ENCODE measurements around the gene RAP1A. TPM values are rescaled to one million over a fixed set of nuclear protein-coding genes. Genes with fewer than 3 reads are reported as not detected.

RAP1A gene
- total and polyA plus RNA-seq, 2 donors (not counting 3 experiments of a cell fraction or from before 2014, with no cell fraction given): 17.8 to 56.4 TPM

DNA sequence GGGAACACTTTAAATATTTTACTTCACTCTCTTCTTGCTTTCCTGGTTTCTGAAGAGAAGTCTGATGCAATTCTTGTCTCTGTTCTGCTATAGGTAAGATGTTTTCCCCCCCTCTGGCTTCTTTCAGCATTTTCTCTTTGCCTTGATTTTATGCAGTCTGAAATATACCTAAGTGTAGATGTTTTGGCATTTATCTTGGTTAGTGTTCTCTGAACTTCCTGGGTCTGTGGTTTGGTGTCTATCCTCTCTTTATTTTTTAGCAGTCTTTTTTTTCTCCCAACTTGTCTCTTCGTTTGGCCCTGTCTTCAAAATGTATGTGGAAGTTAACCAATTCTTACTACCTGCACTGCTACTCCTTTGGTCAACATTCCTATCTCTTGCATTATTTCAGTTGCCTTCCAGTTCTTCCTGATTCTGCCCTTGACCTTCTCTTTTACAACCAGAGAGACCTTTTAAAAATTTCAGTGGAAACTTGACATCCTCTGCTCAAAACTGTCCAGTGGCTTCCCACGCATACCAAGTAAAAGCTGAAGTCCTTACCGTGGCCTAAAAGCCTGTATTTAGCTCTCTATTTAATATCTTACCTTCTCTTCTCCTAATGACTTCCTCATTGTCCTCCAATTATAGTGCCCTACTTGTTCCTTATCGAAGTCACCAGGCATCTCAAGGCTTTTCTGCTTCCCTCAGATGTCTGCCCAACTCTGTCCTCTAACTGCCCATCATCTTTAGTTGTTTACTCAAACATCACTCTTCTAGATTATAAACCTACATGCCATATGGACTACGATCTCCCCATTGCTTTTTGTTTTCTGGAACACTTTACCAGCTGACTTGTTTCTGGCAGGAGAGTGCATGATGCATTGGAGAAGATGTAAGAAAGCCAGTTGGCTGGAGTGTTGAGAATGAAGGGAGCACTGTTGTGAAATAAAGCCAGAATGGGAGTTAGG, 40.9 kb downstream of the RAP1A start:
- H3K9me1 ChIP-seq (replicated peaks; ENCODE audit: control insufficient read depth, extremely low read depth, insufficient read depth, low read length): no peaks in the 10 kb centered on the region
- TF ChIP-seq GATA2 (IDR thresholded peaks at IDR 0.05; ENCODE audit: insufficient read depth, insufficient read length, low read depth, low read length) (no peak), MAX (IDR thresholded peaks at IDR 0.05; ENCODE audit: insufficient read depth, insufficient read length) (no peak), POLR2A (IDR thresholded peaks at IDR 0.05; ENCODE audit: low read depth, low read length) (no peak), JUN (IDR thresholded peaks at IDR 0.05; ENCODE audit: borderline replicate concordance, insufficient read depth, insufficient read length, low read depth) (no peak), FOS (IDR thresholded peaks at IDR 0.05; ENCODE audit: borderline replicate concordance, insufficient read depth, low read length) (no peak), POLR2AphosphoS5 (IDR thresholded peaks at IDR 0.05; ENCODE audit: insufficient read depth, low read depth, low read length) (no peak), EZH2 (IDR thresholded peaks at IDR 0.05; ENCODE audit: borderline replicate concordance, low read depth, low read length, severe bottlenecking) (no peak), MYC (IDR thresholded peaks at IDR 0.05; ENCODE audit: low read depth, low read length) (no peak)
- TF ChIP-seq, protein P1, sequence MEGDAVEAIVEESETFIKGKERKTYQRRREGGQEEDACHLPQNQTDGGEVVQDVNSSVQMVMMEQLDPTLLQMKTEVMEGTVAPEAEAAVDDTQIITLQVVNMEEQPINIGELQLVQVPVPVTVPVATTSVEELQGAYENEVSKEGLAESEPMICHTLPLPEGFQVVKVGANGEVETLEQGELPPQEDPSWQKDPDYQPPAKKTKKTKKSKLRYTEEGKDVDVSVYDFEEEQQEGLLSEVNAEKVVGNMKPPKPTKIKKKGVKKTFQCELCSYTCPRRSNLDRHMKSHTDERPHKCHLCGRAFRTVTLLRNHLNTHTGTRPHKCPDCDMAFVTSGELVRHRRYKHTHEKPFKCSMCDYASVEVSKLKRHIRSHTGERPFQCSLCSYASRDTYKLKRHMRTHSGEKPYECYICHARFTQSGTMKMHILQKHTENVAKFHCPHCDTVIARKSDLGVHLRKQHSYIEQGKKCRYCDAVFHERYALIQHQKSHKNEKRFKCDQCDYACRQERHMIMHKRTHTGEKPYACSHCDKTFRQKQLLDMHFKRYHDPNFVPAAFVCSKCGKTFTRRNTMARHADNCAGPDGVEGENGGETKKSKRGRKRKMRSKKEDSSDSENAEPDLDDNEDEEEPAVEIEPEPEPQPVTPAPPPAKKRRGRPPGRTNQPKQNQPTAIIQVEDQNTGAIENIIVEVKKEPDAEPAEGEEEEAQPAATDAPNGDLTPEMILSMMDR (IDR thresholded peaks at IDR 0.05; ENCODE audit: extremely low read depth in 1 of 2, insufficient read depth in 1 of 2, low read depth in 1 of 2, low read length in 2 of 2): no peak
- H3K27me3 ChIP-seq (ENCODE audit: control insufficient read depth in 2 of 2, insufficient read depth in 2 of 2, low read length in 2 of 2): no peaks in the 10 kb centered on the region
- dilution Hi-C loops (cut with MboI; ENCODE audit: extremely low pct_ligation_motif_present, low sequenced_read_pairs): no loop called here
- peaks cover 2% of the 10 kb centered on the region for H3K4me1 ChIP-seq (ENCODE audit: control insufficient read depth, extremely low read depth, insufficient read depth, low read length)
- BruUV-seq (replicated peaks): no TSS peak
- H3K9me3 ChIP-seq (replicated peaks; ENCODE audit: control insufficient read depth, insufficient read depth, low read length): no peaks in the 10 kb centered on the region
- no peak for DNase-seq (ENCODE audit: low read depth, low spot score)
- no peak overlapping the region for H2AFZ ChIP-seq (ENCODE audit: low read depth, low read length)
- no peaks in the 10 kb centered on the region for H3K36me3 ChIP-seq (ENCODE audit: control insufficient read depth in 2 of 2, extremely low read depth in 1 of 2, insufficient read depth in 2 of 2, low read length in 2 of 2)
- H3K4me2 ChIP-seq (ENCODE audit: insufficient read depth, low read length): no peak overlapping the region
- H3K27ac ChIP-seq (ENCODE audit: insufficient read depth, low read depth, low read length): no peak overlapping the region
- intact Hi-C loops (cut with micrococcal nuclease): no loop called here
- no peak for FAIRE-seq
- no peak overlapping the region for H3K4me3 ChIP-seq (replicated peaks in 1 of 3; ENCODE audit: insufficient read depth in 1 of 3, low read depth in 1 of 3, low read length in 3 of 3)
- peaks cover 9% of the 10 kb centered on the region for H4K20me1 ChIP-seq (replicated peaks; ENCODE audit: control insufficient read depth, extremely low read depth, insufficient read depth, low read length)
- POLR2A ChIA-PET: no interaction called here
- no peak overlapping the region for H3K9ac ChIP-seq (replicated peaks; ENCODE audit: extremely low read depth, insufficient read depth, low read length)
- CTCF ChIA-PET: interaction anchor here (1.3 kb wide), 1 partner anchor 153 kb away, joined by 6 read pairs; no protein-coding TSS in a partner anchor
- peaks cover 41% of the 10 kb centered on the region for H3K79me2 ChIP-seq (ENCODE audit: control insufficient read depth, insufficient read depth, low read length)
